ENCODE data around the gene NAA60. TPM values are rescaled to one million over a fixed set of nuclear protein-coding genes. Genes with fewer than 3 reads are reported as not detected.
A peak's percentile ranks its signal among the peaks of the same experiment; 100 is the strongest.

Gene NAA60
- total and polyA plus RNA-seq, 9 of the 15 experiments (the other 6 are each of a cell fraction or from before 2014, with no cell fraction given) = 2.1 to 49.4 (median 10.3) TPM

DNA sequence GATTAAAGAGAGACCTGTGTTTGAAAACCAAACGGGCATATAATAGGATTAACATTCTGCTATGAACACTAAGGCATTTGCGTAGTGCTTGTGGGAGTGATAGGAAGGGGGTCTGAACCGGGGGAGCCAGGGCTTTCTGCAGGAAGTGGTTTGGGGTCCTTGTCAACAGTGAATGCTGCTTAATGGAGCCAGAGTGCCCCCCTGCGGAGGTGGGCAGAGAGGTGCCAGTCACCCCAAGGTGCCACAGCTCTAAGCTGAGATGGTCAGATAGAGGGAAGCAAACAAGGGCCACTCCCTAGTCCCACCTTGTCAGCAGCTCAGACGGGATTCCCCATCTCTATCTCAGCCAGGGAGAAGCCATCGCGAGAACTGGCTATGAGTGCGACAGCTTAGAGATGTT, 17.7 kb downstream of the NAA60 start:
- Histone ChIP-seq H3K79me2 (ENCODE audit: control insufficient read depth, insufficient read depth, low read length) (peaks cover 74% of the 10 kb centered on the region), H3K9ac (ENCODE audit: insufficient read depth in 1 of 2, low read depth in 2 of 2, low read length in 2 of 2) (no peak overlapping the region), H3K27me3 (ENCODE audit: control insufficient read depth in 2 of 2, insufficient read depth in 2 of 2, low read length in 2 of 2) (no peaks in the 10 kb centered on the region), H3K36me3 (ENCODE audit: control insufficient read depth, insufficient read depth, low read length) (peaks cover 7% of the 10 kb centered on the region; the same call in 2 of the 3 replicates), H3K27ac (ENCODE audit: extremely low read depth, low read depth, low read length) (no peak overlapping the region), H2AFZ (ENCODE audit: low read depth, low read length) (no peak overlapping the region), H3K4me1 (replicated peaks in 1 of 2; ENCODE audit: control insufficient read depth in 2 of 2, insufficient read depth in 2 of 2, low read length in 2 of 2) (peaks cover 23 to 28% of the 10 kb centered on the region in 2 experiments; a peak in 4 of 5 replicates), H3K9me3 (replicated peaks; ENCODE audit: control insufficient read depth, insufficient read depth, low read depth, low read length) (no peaks in the 10 kb centered on the region), H3K9me1 (ENCODE audit: control insufficient read depth, insufficient read depth, low read length) (no peaks in the 10 kb centered on the region), H3K4me3 (no peak overlapping the region), H3K4me2 (ENCODE audit: insufficient read depth, low read length) (no peak overlapping the region), H4K20me1 (replicated peaks; ENCODE audit: control insufficient read depth, insufficient read depth, low read length) (peaks cover 12% of the 10 kb centered on the region)
- FAIRE-seq = no peak
- CTCF ChIA-PET (ENCODE audit: low intra/inter-chr PET ratio) = no interaction called here
- intact Hi-C loops (cut with micrococcal nuclease) = no loop called here
- POLR2A ChIA-PET = interaction anchor here (0.7 to 1.4 kb wide), 3 partner anchors 39 to 921 kb away, joined by 3 to 4 read pairs (median 3); partner anchors contain the start of genes CLUAP1 and ZNF263
- in situ Hi-C loops (cut with MboI) = no loop called here
- TF ChIP-seq CEBPB (tag; IDR thresholded peaks at IDR 0.05) (peak; percentile 24; the same call in 1 of the 2 replicates), HNRNPUL1 (IDR thresholded peaks at IDR 0.05; ENCODE audit: low read length) (no peak)
- DNase-seq (ENCODE audit: extremely low read depth in 1 of 4, low spot score in 3 of 4) = no peak
- BruUV-seq (replicated peaks) = no TSS peak
- no peak for ATAC-seq
- 68% methylated on average over 8 of the region's 8 CpGs for WGBS (ENCODE audit: insufficient coverage, low coverage, missing lambda C conversion rate)

DNA sequence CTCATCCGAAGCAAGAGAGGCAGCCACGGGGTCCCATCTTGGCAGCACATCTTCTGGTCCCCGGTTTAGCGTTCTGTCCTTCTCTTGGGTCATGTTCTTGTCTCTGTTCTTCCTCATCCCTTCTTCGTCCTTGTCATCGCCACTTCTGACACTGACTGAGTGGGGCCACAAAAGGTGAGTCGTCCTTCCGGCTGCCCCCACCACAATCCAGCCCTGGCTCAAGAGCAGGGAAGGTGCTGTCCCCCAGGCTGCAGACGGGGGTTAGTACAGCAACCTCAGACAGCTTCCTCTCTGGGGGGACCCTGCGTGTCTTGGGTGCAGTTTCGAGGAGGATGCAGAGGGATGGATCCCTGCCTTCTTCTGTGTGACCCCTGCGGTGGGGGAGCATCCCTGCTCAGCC, 21.8 kb downstream of the NAA60 start:
- H4K20me1 ChIP-seq (replicated peaks; ENCODE audit: control insufficient read depth, insufficient read depth, low read length) = peaks cover 8% of the 10 kb centered on the region; the same call in 1 of the 2 replicates
- ChIA-PET POLR2A (no interaction called here), CTCF (ENCODE audit: low intra/inter-chr PET ratio) (no interaction called here)
- H3K27me3 ChIP-seq (ENCODE audit: control insufficient read depth in 2 of 2, insufficient read depth in 2 of 2, low read length in 2 of 2) = no peaks in the 10 kb centered on the region
- no peak overlapping the region for H3K9ac ChIP-seq (ENCODE audit: insufficient read depth in 1 of 2, low read depth in 2 of 2, low read length in 2 of 2)
- BruUV-seq (replicated peaks) = no TSS peak
- ATAC-seq (no peak), FAIRE-seq (no peak), DNase-seq (ENCODE audit: extremely low read depth in 1 of 4, low spot score in 3 of 4) (no peak)
- no peaks in the 10 kb centered on the region for H3K9me3 ChIP-seq (replicated peaks; ENCODE audit: control insufficient read depth, insufficient read depth, low read depth, low read length)
- no peak overlapping the region for H3K4me2 ChIP-seq (ENCODE audit: insufficient read depth, low read length)
- 92% methylated on average over 9 of the region's 12 CpGs for WGBS (ENCODE audit: insufficient coverage, low coverage, missing lambda C conversion rate)
- no peak overlapping the region for H2AFZ ChIP-seq (ENCODE audit: low read depth, low read length)
- TF ChIP-seq, protein P1, sequence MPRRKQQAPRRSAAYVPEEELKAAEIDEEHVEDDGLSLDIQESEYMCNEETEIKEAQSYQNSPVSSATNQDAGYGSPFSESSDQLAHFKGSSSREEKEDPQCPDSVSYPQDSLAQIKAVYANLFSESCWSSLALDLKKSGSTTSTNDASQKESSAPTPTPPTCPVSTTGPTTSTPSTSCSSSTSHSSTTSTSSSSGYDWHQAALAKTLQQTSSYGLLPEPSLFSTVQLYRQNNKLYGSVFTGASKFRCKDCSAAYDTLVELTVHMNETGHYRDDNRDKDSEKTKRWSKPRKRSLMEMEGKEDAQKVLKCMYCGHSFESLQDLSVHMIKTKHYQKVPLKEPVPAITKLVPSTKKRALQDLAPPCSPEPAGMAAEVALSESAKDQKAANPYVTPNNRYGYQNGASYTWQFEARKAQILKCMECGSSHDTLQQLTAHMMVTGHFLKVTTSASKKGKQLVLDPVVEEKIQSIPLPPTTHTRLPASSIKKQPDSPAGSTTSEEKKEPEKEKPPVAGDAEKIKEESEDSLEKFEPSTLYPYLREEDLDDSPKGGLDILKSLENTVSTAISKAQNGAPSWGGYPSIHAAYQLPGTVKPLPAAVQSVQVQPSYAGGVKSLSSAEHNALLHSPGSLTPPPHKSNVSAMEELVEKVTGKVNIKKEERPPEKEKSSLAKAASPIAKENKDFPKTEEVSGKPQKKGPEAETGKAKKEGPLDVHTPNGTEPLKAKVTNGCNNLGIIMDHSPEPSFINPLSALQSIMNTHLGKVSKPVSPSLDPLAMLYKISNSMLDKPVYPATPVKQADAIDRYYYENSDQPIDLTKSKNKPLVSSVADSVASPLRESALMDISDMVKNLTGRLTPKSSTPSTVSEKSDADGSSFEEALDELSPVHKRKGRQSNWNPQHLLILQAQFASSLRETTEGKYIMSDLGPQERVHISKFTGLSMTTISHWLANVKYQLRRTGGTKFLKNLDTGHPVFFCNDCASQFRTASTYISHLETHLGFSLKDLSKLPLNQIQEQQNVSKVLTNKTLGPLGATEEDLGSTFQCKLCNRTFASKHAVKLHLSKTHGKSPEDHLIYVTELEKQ (CRISPR knock-in tag; IDR thresholded peaks at IDR 0.05) = no peak
- TF ChIP-seq HMG20B (CRISPR knock-in tag; IDR thresholded peaks at IDR 0.05) (no peak), ETS1 (conservative IDR thresholded peaks at IDR 0.05; ENCODE audit: control insufficient read depth, low read depth, low read length) (no peak), CSDE1 (IDR thresholded peaks at IDR 0.05) (no peak), ZZZ3 (IDR thresholded peaks at IDR 0.05) (no peak), ETV1 (tag; conservative IDR thresholded peaks at IDR 0.05; ENCODE audit: low read depth) (no peak)
- peaks cover 11% of the 10 kb centered on the region; the same call in 2 of the 3 replicates for H3K36me3 ChIP-seq (ENCODE audit: control insufficient read depth, insufficient read depth, low read length)
- peaks cover 6 to 7% of the 10 kb centered on the region in 2 experiments; a peak in 3 of 5 replicates for H3K4me1 ChIP-seq (replicated peaks in 1 of 2; ENCODE audit: control insufficient read depth in 2 of 2, insufficient read depth in 2 of 2, low read length in 2 of 2)
- H3K79me2 ChIP-seq (ENCODE audit: control insufficient read depth, insufficient read depth, low read length) = peaks cover 62% of the 10 kb centered on the region
- no peak overlapping the region for H3K27ac ChIP-seq (ENCODE audit: extremely low read depth, low read depth, low read length)
- in situ Hi-C loops (cut with MboI) (no loop called here), intact Hi-C loops (cut with micrococcal nuclease) (no loop called here)
- H3K9me1 ChIP-seq (ENCODE audit: control insufficient read depth, insufficient read depth, low read length) = peaks cover 2% of the 10 kb centered on the region
- H3K4me3 ChIP-seq = no peak overlapping the region
